Kidney (tissue), 14 donors: Measurements from ENCODE around the gene IFIT1B. TPM values are rescaled to one million over a fixed set of nuclear protein-coding genes. Genes with fewer than 3 reads are reported as not detected.
A peak's percentile ranks its signal among the peaks of the same experiment; 100 is the strongest.

Experiments
- DNase-seq, 5 donors: peaks; one replicate each; pipeline ENCODE4 v3.0.0-alpha.2; 2013 to 2020
- FAIRE-seq: peaks from 2 replicates; lab custom pipeline; 2012; peaks lifted over from hg19 to GRCh38; lab: Jason Lieb, UNC
- H3K27ac ChIP-seq, 2 donors: one replicate each; pipeline ENCODE4 v1.7.0; 2013; ENCODE audit warnings: low read depth in 2 of 2, low read length in 2 of 2, inconsistent platforms in 1 of 2
- H3K27me3 ChIP-seq: one replicate; pipeline ENCODE4 v1.7.1; 2013; ENCODE audit warnings: low read length, inconsistent platforms; ENCODE audit not compliant: control insufficient read depth, insufficient read depth
- H3K36me3 ChIP-seq, 3 donors: one replicate each; pipeline versions ENCODE4 v1.7.0 to v1.7.1; 2013; ENCODE audit warnings: low read length in 3 of 3, control low read depth in 1 of 3, inconsistent platforms in 1 of 3; ENCODE audit not compliant: insufficient read depth in 3 of 3, control insufficient read depth in 2 of 3
- H3K4me1 ChIP-seq, 3 donors: one replicate each; pipeline versions ENCODE4 v1.7.0 to v1.7.1; 2013; ENCODE audit warnings: low read length in 3 of 3, inconsistent platforms in 1 of 3, low read depth in 1 of 3; ENCODE audit not compliant: control insufficient read depth in 2 of 3, insufficient read depth in 2 of 3
- H3K4me3 ChIP-seq, 3 donors: one replicate each; pipeline versions ENCODE4 v1.7.0 to v1.8.1; 2013; ENCODE audit warnings: low read length in 3 of 3, control low read depth in 1 of 3, inconsistent platforms in 1 of 3
- H3K9ac ChIP-seq, 3 donors: one replicate each; pipeline versions ENCODE4 v1.7.0 to v1.7.1; 2013; ENCODE audit warnings: low read length in 3 of 3, control low read depth in 1 of 3, inconsistent platforms in 1 of 3
- H3K9me3 ChIP-seq, 3 donors: one replicate each; pipeline versions ENCODE4 v1.7.0 to v1.7.1; 2013; ENCODE audit warnings: low read length in 3 of 3, control low read depth in 1 of 3, inconsistent platforms in 1 of 3; ENCODE audit not compliant: control insufficient read depth in 2 of 3, insufficient read depth in 1 of 3
- CTCF ChIP-seq: IDR thresholded peaks from 3 replicates; pipeline ENCODE4 v1.5.1; 2012; ENCODE audit warnings: mild to moderate bottlenecking, moderate library complexity, borderline replicate concordance; ENCODE audit not compliant: insufficient read depth; ENCODE audit errors: extremely low read depth
- intact Hi-C: fragments of 100-400 bp; cut with DNase I; formaldehyde crosslinking; loops from one replicate; pipeline ENCODE4 v1.11.1; 2022
- polyA plus RNA-seq: library from polyadenylated mRNA; stranded (reverse); fragments of 350-450 nt; fragmentation: Illumina TruSeq; extraction: RNeasy Lipid Tissue Mini Kit (QIAGEN cat#74804); gene quantifications from one replicate; pipeline ENCODE4 v1.2.3, GENCODE V29; 2014; ENCODE audit warnings: low read depth, low replicate concordance; ENCODE audit not compliant: insufficient read depth
- total RNA-seq: library from RNA; stranded (reverse); fragmentation: NEBNext Ultra II Directional; extraction: Animal tissue kit (Norgen Biotek cat#: 25700); gene quantifications from one replicate; pipeline ENCODE4 v1.2.1, GENCODE V29; 2021
- donor health status: control.
- donor health status: control.
- donor health status: control.
- donor health status: control.
- donor health status: control.
- donor health status: DM: yes; HTN: yes; CAD: no.
- donor health status: Normal renal cell carcinoma (clear cell type).

The IFIT1B gene
- total and polyA plus RNA-seq, 2 donors from 2014 or later = not detected

- peaks cover 0 to 6% (median 4%) of the 10 kb centered on the region in 3 donors for H3K4me1 ChIP-seq
- intact Hi-C loops = no loop called here
- no peak for TF ChIP-seq CTCF
- DNase-seq (no peak), FAIRE-seq (no peak)
- H3K27me3 ChIP-seq = no peaks in the 10 kb centered on the region
- no peak overlapping the region for H3K9ac ChIP-seq
- H3K27ac ChIP-seq = no peak overlapping the region
- no peaks in the 10 kb centered on the region for H3K36me3 ChIP-seq
- no peaks in the 10 kb centered on the region for H3K9me3 ChIP-seq
- no peak overlapping the region for H3K4me3 ChIP-seq
Measured at GRCh38 chr10:89360157-89360556, 17.7 kb upstream of the IFIT1B start.

GRCh38 chr10:89362929-89363328, 14.9 kb upstream of the IFIT1B start:
- Histone ChIP-seq H3K27ac (no peak overlapping the region), H3K4me3 (no peak overlapping the region), H3K9ac (no peak overlapping the region), H3K4me1 (peaks cover 0 to 12% (median 8%) of the 10 kb centered on the region in 3 donors), H3K27me3 (no peaks in the 10 kb centered on the region), H3K36me3 (no peaks in the 10 kb centered on the region), H3K9me3 (no peaks in the 10 kb centered on the region)
- intact Hi-C loops = no loop called here
- no peak for TF ChIP-seq CTCF
- DNase-seq = no peak
- no peak for FAIRE-seq

GRCh38 chr10:89363729-89364442, 14.0 kb upstream of the IFIT1B start:
- Histone ChIP-seq H3K27me3 (no peaks in the 10 kb centered on the region), H3K27ac (peak overlapping the region in 1 of 2 donors; percentile 66), H3K9ac (no peak overlapping the region), H3K36me3 (no peaks in the 10 kb centered on the region), H3K4me3 (no peak overlapping the region), H3K9me3 (no peaks in the 10 kb centered on the region), H3K4me1 (peaks cover 0 to 21% (median 8%) of the 10 kb centered on the region in 3 donors)
- no peak for TF ChIP-seq CTCF
- intact Hi-C loops = no loop called here
- FAIRE-seq = no peak
- DNase-seq = no peak

GRCh38 chr10:89364531-89364930, 13.3 kb upstream of the IFIT1B start:
- Histone ChIP-seq H3K4me3 (no peak overlapping the region), H3K27me3 (no peaks in the 10 kb centered on the region), H3K36me3 (no peaks in the 10 kb centered on the region), H3K9me3 (no peaks in the 10 kb centered on the region), H3K4me1 (peaks cover 0 to 27% (median 11%) of the 10 kb centered on the region in 3 donors), H3K27ac (no peak overlapping the region), H3K9ac (no peak overlapping the region)
- DNase-seq (no peak), FAIRE-seq (no peak)
- intact Hi-C loops = no loop called here
- no peak for TF ChIP-seq CTCF
